DMS79 treated with DMSO at 0.1 percent for 48 hours (cell line): ENCODE measurements around the gene C12orf42.

ENCODE experiments used
- DNase-seq: peaks from one replicate; lab custom pipeline; 2025; lab: John Stamatoyannopoulos, UW

Gene C12orf42

GRCh38 chr12:103268831-103269514, 226.8 kb downstream of the C12orf42 start:
- peak; percentile 98 for DNase-seq

- DNase-seq, result no peak
These were observed 238.0 kb downstream of the C12orf42 start for GRCh38 chr12:103257763-103258162.
